ENCODE measurements around the gene ADGRF5.

GRCh38 chr6:46888031-46888430, 33.7 kb downstream of the ADGRF5 start:
- TF ChIP-seq GATA3 (IDR thresholded peaks at IDR 0.05; ENCODE audit: low read depth, low read length): no peak
- no peak for TF ChIP-seq GATA2 (IDR thresholded peaks at IDR 0.05; ENCODE audit: low read depth, low read length)

All from SH-SY5Y (cell line).